ENCODE results near the gene ZNF831.

The ZNF831 gene

DNA sequence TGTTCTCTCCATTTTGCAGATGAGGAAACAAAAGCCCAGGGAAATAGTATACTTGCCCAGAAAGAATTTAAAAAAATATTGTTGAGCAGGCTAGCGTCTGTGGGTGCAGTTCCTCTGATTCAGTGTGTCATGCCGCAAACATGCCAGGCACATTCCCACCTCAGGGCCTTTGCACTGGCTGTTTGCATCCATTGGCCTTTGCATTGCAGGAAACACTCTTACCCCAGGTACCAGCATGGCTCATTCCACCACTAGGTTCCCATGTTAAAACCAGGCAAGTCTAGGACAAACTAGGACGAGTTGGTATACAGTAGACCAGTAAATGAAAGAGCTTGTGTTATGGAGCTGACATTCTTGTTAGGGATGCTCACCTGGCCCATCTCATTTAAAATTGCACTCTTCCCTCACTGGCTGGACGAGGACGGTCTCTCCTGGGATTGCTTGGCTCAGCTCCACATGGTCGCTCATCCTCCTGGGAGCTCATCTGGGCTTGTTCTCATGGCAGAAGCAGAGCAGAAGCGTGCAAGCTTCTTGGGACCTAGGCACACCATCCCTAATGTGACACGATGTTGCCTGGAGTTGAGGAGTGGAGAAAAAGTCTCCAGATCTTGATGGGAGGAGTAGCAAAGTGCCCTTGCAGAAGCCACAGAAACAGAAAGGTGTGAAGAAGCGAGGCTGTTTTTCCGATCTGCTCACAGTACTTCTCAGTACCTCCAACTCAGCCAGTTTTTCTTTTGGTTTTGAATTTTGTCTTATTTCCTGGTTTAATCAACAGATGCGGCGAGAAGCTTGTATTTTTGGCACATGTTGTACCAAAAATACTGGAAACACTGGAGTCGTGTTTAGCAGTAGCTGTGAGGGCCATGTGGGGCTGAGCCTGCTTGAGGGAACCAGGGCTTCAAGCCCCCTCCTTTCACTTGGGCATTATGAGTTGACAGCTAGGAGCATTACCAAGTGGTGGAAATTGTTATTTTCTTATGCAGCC is 13.9 kb downstream of the ZNF831 start:
- DNase-seq (no peak), ATAC-seq (ENCODE audit: insufficient read depth, low read depth) (no peak)
- Histone ChIP-seq H3K27ac (ENCODE audit: low read length) (no peak overlapping the region), H4K20me1 (ENCODE audit: insufficient read depth, low read length) (no peaks in the 10 kb centered on the region), H3K9me3 (ENCODE audit: insufficient read depth, low read length, severe bottlenecking) (no peaks in the 10 kb centered on the region), H3K9ac (ENCODE audit: low read depth, low read length) (no peak overlapping the region), H3K27me3 (ENCODE audit: insufficient read depth, low read length, poor library complexity) (no peaks in the 10 kb centered on the region), H3K36me3 (ENCODE audit: insufficient read depth, low read length) (no peaks in the 10 kb centered on the region), H2AFZ (ENCODE audit: low read depth, low read length) (no peak overlapping the region), H3K4me2 (ENCODE audit: insufficient read depth, low read length) (no peak overlapping the region), H3K4me1 (ENCODE audit: insufficient read depth, low read length) (no peaks in the 10 kb centered on the region), H3K4me3 (ENCODE audit: low read depth in 1 of 2, low read length in 2 of 2) (no peak overlapping the region), H3K79me2 (ENCODE audit: insufficient read depth, low read length) (no peaks in the 10 kb centered on the region)
- TF ChIP-seq, protein P1, sequence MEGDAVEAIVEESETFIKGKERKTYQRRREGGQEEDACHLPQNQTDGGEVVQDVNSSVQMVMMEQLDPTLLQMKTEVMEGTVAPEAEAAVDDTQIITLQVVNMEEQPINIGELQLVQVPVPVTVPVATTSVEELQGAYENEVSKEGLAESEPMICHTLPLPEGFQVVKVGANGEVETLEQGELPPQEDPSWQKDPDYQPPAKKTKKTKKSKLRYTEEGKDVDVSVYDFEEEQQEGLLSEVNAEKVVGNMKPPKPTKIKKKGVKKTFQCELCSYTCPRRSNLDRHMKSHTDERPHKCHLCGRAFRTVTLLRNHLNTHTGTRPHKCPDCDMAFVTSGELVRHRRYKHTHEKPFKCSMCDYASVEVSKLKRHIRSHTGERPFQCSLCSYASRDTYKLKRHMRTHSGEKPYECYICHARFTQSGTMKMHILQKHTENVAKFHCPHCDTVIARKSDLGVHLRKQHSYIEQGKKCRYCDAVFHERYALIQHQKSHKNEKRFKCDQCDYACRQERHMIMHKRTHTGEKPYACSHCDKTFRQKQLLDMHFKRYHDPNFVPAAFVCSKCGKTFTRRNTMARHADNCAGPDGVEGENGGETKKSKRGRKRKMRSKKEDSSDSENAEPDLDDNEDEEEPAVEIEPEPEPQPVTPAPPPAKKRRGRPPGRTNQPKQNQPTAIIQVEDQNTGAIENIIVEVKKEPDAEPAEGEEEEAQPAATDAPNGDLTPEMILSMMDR (IDR thresholded peaks at IDR 0.05; ENCODE audit: borderline replicate concordance, extremely low read depth, low read length, poor library complexity, severe bottlenecking), result no peak
- TF ChIP-seq EZH2 (IDR thresholded peaks at IDR 0.05; ENCODE audit: borderline replicate concordance, low read depth, low read length, severe bottlenecking), result no peak

DNA sequence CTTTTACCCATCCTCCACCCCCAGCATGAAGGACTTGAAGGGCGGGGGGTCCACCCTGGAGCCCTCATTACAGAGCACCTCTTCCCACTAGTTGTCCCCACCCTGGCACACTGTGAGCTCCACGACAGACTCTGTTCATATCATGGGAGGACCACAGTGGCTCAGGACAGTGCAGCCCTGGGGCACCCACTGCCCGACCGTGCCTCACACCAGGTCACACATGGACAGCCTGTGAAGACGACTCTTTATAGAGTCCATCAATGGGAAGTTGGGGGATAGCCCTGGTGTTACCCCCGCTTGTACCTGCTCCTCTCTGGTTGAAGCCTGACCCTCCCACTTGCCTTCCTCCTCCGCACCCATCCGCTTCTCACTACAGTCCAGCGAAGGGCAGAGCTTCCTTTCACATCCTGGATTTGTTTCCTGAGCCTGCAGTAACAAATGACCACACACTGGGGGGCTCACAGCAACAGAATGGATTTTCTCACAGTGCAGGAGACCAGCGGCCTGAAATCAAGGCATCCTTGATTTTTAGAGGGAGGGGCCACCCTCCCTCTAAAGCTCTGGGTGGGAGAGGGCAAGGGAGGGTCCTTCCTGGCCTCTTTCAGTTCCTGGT is 15.5 kb downstream of the ZNF831 start:
- Histone ChIP-seq H4K20me1 (ENCODE audit: insufficient read depth, low read length) (no peaks in the 10 kb centered on the region), H3K4me2 (ENCODE audit: insufficient read depth, low read length) (no peak overlapping the region), H3K27me3 (ENCODE audit: insufficient read depth, low read length, poor library complexity) (peaks cover 5% of the 10 kb centered on the region), H3K4me3 (ENCODE audit: low read depth in 1 of 2, low read length in 2 of 2) (no peak overlapping the region), H3K79me2 (ENCODE audit: insufficient read depth, low read length) (no peaks in the 10 kb centered on the region), H3K36me3 (ENCODE audit: insufficient read depth, low read length) (no peaks in the 10 kb centered on the region), H2AFZ (ENCODE audit: low read depth, low read length) (no peak overlapping the region), H3K9ac (ENCODE audit: low read depth, low read length) (no peak overlapping the region), H3K27ac (ENCODE audit: low read length) (no peak overlapping the region), H3K4me1 (ENCODE audit: insufficient read depth, low read length) (no peaks in the 10 kb centered on the region), H3K9me3 (ENCODE audit: insufficient read depth, low read length, severe bottlenecking) (no peaks in the 10 kb centered on the region)
- DNase-seq (no peak), ATAC-seq (ENCODE audit: insufficient read depth, low read depth) (no peak)
- TF ChIP-seq, protein P1 (IDR thresholded peaks at IDR 0.05; ENCODE audit: borderline replicate concordance, extremely low read depth, low read length, poor library complexity, severe bottlenecking), result no peak
- no peak for TF ChIP-seq EZH2 (IDR thresholded peaks at IDR 0.05; ENCODE audit: borderline replicate concordance, low read depth, low read length, severe bottlenecking)

DNA sequence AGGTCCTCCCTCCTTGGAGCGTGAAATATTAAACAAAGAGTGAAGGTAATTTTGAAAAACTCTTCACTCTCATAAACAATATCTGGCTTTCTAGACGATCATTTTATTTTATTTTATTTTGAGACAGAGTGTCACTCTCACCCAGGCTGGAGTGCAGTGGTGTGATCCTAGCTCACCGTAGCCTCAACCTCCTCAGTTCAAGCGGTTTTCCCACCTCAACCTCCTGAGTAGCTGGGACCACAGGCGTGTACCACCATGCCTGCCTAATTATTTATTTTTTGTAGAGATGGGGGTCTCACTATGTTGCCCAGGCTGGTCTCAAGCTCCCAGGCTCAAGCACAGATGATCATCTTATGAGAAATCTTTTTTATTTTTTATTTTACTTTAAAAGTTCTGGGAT is 16.4 kb downstream of the ZNF831 start:
- H3K27ac ChIP-seq (ENCODE audit: low read length), result no peak overlapping the region
- H3K4me2 ChIP-seq (ENCODE audit: insufficient read depth, low read length), result no peak overlapping the region
- no peaks in the 10 kb centered on the region for H3K79me2 ChIP-seq (ENCODE audit: insufficient read depth, low read length)
- H3K36me3 ChIP-seq (ENCODE audit: insufficient read depth, low read length), result no peaks in the 10 kb centered on the region
- no peak overlapping the region for H2AFZ ChIP-seq (ENCODE audit: low read depth, low read length)
- no peaks in the 10 kb centered on the region for H3K4me1 ChIP-seq (ENCODE audit: insufficient read depth, low read length)
- H3K4me3 ChIP-seq (ENCODE audit: low read depth in 1 of 2, low read length in 2 of 2), result no peak overlapping the region
- no peaks in the 10 kb centered on the region for H4K20me1 ChIP-seq (ENCODE audit: insufficient read depth, low read length)
- no peak for ATAC-seq (ENCODE audit: insufficient read depth, low read depth)
- no peaks in the 10 kb centered on the region for H3K9me3 ChIP-seq (ENCODE audit: insufficient read depth, low read length, severe bottlenecking)
- DNase-seq, result no peak
- no peak for TF ChIP-seq EZH2 (IDR thresholded peaks at IDR 0.05; ENCODE audit: borderline replicate concordance, low read depth, low read length, severe bottlenecking)
- TF ChIP-seq, protein P1 (IDR thresholded peaks at IDR 0.05; ENCODE audit: borderline replicate concordance, extremely low read depth, low read length, poor library complexity, severe bottlenecking), result no peak
- H3K9ac ChIP-seq (ENCODE audit: low read depth, low read length), result no peak overlapping the region
- peaks cover 5% of the 10 kb centered on the region for H3K27me3 ChIP-seq (ENCODE audit: insufficient read depth, low read length, poor library complexity)
